Esophagus mucosa (tissue), 1 donor: ENCODE measurements around the gene COX15. TPM values are rescaled to one million over a fixed set of nuclear protein-coding genes. Genes with fewer than 3 reads are reported as not detected.

Experiments used
- total RNA-seq: library from RNA; stranded (reverse); gene quantifications from one replicate; pipeline ENCODE4 v1.2.4, GENCODE V29; 2023
- donor health status: DM: yes; HTN: yes; CAD: no.

Gene COX15
- total RNA-seq, 1 donor from 2014 or later, result 28.5 TPM

Other genes starting within 250 kb of the COX15 start
- 0.12 TPM for gene NKX2-3, start 199.2 kb downstream of the COX15 start, total RNA-seq
- 35.8 TPM for gene SLC25A28, start 111.7 kb downstream of the COX15 start, total RNA-seq
- 16.0 TPM for gene ENTPD7, start 72.6 kb downstream of the COX15 start, total RNA-seq
- gene CUTC, start 107 bp upstream of the COX15 start, total RNA-seq, result 14.0 TPM
- gene ABCC2, start 50.5 kb upstream of the COX15 start, total RNA-seq, result 0.36 TPM